OCI-LY3 (cell line): ENCODE measurements around the gene UPP1.

Experiments
- H2AFZ ChIP-seq: fragments of 200-600, 300-600 bp; shearing (Covaris generic); 2 replicates; pipeline ENCODE4 v1.6.0; 2014; ENCODE audit warnings: antibody characterized with exemption, low read depth, low read length
- H3K27ac ChIP-seq: fragments of 200-600, 300-600 bp; sonication (generic); 2 replicates; pipeline ENCODE4 v1.5.1; 2014; ENCODE audit warnings: mild to moderate bottlenecking, low read length, moderate library complexity, mixed read lengths
- H3K27me3 ChIP-seq: fragments of 200-600, 300-600 bp; sonication (generic); 2 replicates; pipeline ENCODE4 v1.6.1; 2014; ENCODE audit warnings: low read depth, low read length, mixed read lengths
- H3K36me3 ChIP-seq: fragments of 200-600, 300-600 bp; sonication (generic); replicated peaks from 2 replicates; pipeline ENCODE3; 2014; ENCODE audit warnings: low read depth, low read length, mixed read lengths
- H3K4me1 ChIP-seq: fragments of 300-600, 200-600 bp; sonication (generic); 2 replicates; pipeline ENCODE4 v1.6.1; 2014; ENCODE audit warnings: low read length, mixed read lengths
- H3K4me2 ChIP-seq: fragments of 200-600, 300-600 bp; sonication (generic); 2 replicates; pipeline ENCODE4 v1.6.1; 2014; ENCODE audit warnings: low read length, mixed read lengths
- H3K4me3 ChIP-seq: fragments of 300-600, 200-600 bp; sonication (generic); 2 replicates; pipeline ENCODE4 v1.5.1; 2014; ENCODE audit warnings: antibody characterized with exemption, mild to moderate bottlenecking, low read length, moderate library complexity
- H3K79me2 ChIP-seq: fragments of 300-600, 200-600 bp; shearing (Covaris generic); 2 replicates; pipeline ENCODE4 v1.6.1; 2014; ENCODE audit warnings: mild to moderate bottlenecking, low read length, mixed read lengths
- H3K9ac ChIP-seq: fragments of 300-600, 200-600 bp; shearing (Covaris generic); 2 replicates; pipeline ENCODE4 v1.6.0; 2014; ENCODE audit warnings: mild to moderate bottlenecking, low read length, moderate library complexity
- H3K9me3 ChIP-seq: fragments of 200-600, 300-600 bp; shearing (Covaris generic); 2 replicates; pipeline ENCODE4 v1.6.1; 2014; ENCODE audit warnings: low read length, mixed read lengths; ENCODE audit not compliant: insufficient read depth
- H4K20me1 ChIP-seq: fragments of 200-600, 300-600 bp; sonication (generic); 2 replicates; pipeline ENCODE4 v1.6.1; 2016; ENCODE audit warnings: low read length, mixed read lengths; ENCODE audit not compliant: insufficient read depth
- EZH2phosphoT487 ChIP-seq: fragments of 200-600 bp; shearing (Covaris generic); IDR thresholded peaks from 2 replicates; pipeline ENCODE4 v1.6.1; 2018; ENCODE audit warnings: antibody characterized with exemption, mixed run types, low read depth
- TF ChIP-seq, protein P1 (sequence below): fragments of 200-600, 300-600 bp; sonication (generic); IDR thresholded peaks from 2 replicates; pipeline ENCODE4 v1.5.1; 2014; ENCODE audit warnings: antibody characterized with exemption, low read length, low read depth

UPP1 gene

DNA sequence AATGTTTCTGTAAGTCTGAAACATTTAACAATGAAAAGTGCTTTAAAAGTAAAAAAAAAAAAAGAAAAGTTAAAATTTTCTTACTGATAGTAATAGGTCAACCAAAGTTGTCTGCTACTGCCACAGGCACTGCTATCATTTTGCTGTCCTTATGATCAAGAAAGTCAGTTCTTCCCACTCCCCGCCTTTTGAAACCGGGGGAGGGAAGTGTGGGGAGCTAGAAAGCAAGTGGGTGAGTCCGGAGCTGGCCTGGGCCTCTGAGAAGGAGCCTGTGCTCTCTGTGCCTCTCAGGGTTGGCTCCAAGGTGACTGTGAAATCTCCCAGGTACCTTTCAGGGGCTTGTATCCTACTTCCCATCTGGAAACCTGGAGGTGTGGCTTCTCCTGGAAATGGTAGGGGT is 46.4 kb upstream of the UPP1 start:
- H3K79me2 ChIP-seq = no peaks in the 10 kb centered on the region
- H3K9ac ChIP-seq = no peak overlapping the region
- H3K4me3 ChIP-seq = no peak overlapping the region
- H3K4me2 ChIP-seq = no peak overlapping the region
- no peak overlapping the region for H2AFZ ChIP-seq
- no peaks in the 10 kb centered on the region for H3K9me3 ChIP-seq
- H3K27me3 ChIP-seq = peaks cover 6% of the 10 kb centered on the region; the same call in 1 of the 2 replicates
- TF ChIP-seq EZH2phosphoT487 = no peak
- TF ChIP-seq, protein P1, sequence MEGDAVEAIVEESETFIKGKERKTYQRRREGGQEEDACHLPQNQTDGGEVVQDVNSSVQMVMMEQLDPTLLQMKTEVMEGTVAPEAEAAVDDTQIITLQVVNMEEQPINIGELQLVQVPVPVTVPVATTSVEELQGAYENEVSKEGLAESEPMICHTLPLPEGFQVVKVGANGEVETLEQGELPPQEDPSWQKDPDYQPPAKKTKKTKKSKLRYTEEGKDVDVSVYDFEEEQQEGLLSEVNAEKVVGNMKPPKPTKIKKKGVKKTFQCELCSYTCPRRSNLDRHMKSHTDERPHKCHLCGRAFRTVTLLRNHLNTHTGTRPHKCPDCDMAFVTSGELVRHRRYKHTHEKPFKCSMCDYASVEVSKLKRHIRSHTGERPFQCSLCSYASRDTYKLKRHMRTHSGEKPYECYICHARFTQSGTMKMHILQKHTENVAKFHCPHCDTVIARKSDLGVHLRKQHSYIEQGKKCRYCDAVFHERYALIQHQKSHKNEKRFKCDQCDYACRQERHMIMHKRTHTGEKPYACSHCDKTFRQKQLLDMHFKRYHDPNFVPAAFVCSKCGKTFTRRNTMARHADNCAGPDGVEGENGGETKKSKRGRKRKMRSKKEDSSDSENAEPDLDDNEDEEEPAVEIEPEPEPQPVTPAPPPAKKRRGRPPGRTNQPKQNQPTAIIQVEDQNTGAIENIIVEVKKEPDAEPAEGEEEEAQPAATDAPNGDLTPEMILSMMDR = no peak
- H3K36me3 ChIP-seq = no peaks in the 10 kb centered on the region
- H3K4me1 ChIP-seq = no peaks in the 10 kb centered on the region
- no peaks in the 10 kb centered on the region for H4K20me1 ChIP-seq
- H3K27ac ChIP-seq = no peak overlapping the region

DNA sequence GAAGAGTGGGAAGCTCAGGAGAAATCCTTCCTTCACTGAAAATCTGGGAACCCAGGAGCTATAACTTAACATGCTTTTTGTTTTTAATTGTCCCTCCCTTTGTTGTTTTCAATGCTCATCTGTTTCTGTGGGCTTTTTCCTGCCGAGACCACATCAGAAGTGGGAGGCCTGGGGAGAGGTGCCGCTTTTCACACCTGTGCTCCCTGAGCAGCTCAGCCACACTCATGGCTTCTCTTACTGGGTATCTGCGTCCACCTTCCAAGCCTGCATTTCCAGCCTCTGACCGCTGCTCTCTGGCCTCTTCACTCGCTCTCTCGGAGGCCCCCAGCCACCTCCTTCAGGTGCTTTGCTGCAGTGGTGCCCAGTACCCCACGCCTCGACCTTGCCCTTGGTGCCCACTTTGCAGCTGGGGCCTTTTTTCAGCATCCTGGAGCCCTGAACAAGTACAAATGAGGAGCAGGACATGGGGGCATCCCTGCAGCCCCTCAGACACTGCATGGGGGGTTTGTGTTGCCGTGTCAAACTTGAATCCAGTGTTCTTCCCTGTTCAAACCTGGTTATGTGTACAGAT is 43.8 kb upstream of the UPP1 start:
- Histone ChIP-seq H3K4me1 (no peaks in the 10 kb centered on the region), H3K4me3 (no peak overlapping the region), H4K20me1 (no peaks in the 10 kb centered on the region), H3K9me3 (no peaks in the 10 kb centered on the region), H3K27me3 (peaks cover 6% of the 10 kb centered on the region; the same call in 1 of the 2 replicates), H3K36me3 (no peaks in the 10 kb centered on the region), H3K79me2 (no peaks in the 10 kb centered on the region), H3K27ac (no peak overlapping the region), H3K4me2 (no peak overlapping the region), H2AFZ (no peak overlapping the region), H3K9ac (no peak overlapping the region)
- no peak for TF ChIP-seq EZH2phosphoT487
- TF ChIP-seq, protein P1 = no peak

DNA sequence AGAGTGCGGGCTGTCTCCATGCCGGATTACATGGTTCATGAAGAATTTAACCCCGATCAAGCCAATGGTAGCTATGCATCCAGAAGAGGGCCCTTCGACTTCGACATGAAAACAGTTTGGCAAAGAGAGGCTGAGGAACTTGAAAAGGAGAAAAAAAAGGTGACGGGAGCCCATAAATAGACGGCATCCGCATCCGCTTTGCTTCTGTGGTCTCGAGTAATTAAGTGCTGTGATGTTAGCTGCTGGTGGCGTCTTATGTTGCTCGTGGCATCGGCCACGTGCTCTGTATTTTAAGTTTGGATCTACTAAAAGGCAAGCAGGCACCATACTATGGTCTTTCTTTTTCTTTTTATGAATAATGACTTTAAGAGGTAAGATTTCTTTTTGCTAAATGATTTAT is 42.6 kb upstream of the UPP1 start:
- H3K4me3 ChIP-seq = no peak overlapping the region
- H3K27me3 ChIP-seq = peaks cover 6% of the 10 kb centered on the region; the same call in 1 of the 2 replicates
- no peak overlapping the region for H2AFZ ChIP-seq
- no peaks in the 10 kb centered on the region for H4K20me1 ChIP-seq
- no peaks in the 10 kb centered on the region for H3K36me3 ChIP-seq
- TF ChIP-seq, protein P1 = no peak
- no peak for TF ChIP-seq EZH2phosphoT487
- no peaks in the 10 kb centered on the region for H3K79me2 ChIP-seq
- no peaks in the 10 kb centered on the region for H3K4me1 ChIP-seq
- H3K27ac ChIP-seq = no peak overlapping the region
- H3K9ac ChIP-seq = no peak overlapping the region
- no peaks in the 10 kb centered on the region for H3K9me3 ChIP-seq
- H3K4me2 ChIP-seq = no peak overlapping the region

DNA sequence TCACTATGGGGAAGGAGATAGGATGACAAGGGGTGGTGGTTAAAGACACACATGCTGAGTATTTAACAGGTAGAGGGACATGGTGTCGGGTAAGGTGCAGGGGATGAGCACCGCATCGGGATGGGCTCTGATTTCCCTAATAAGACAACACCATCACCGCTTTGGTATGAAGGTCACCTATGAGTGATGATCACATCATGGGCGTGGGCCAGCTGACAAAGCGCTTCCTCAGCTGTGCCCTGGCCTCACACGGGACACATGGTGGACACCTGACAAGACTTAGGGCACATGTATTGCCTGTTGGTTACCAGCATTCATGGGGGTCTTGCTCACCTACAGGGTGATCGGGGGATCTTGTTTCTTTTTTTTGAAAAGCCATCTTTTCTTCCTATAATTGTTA is 41.0 kb upstream of the UPP1 start:
- Histone ChIP-seq H4K20me1 (no peaks in the 10 kb centered on the region), H3K9me3 (no peaks in the 10 kb centered on the region), H3K4me3 (no peak overlapping the region), H3K79me2 (no peaks in the 10 kb centered on the region), H3K36me3 (no peaks in the 10 kb centered on the region), H3K4me1 (peaks cover 9% of the 10 kb centered on the region), H3K27me3 (peaks cover 6% of the 10 kb centered on the region; the same call in 1 of the 2 replicates), H3K4me2 (no peak overlapping the region), H3K27ac (no peak overlapping the region), H2AFZ (no peak overlapping the region), H3K9ac (no peak overlapping the region)
- TF ChIP-seq, protein P1 = no peak
- no peak for TF ChIP-seq EZH2phosphoT487
